A172 (cell line): ENCODE measurements around the gene PALD1. TPM values are rescaled to one million over a fixed set of nuclear protein-coding genes. Genes with fewer than 3 reads are reported as not detected.

ENCODE experiments used
- DNase-seq: peaks from one replicate; pipeline ENCODE4 v3.0.0-alpha.2; 2015; ENCODE audit warnings: low spot score
- total RNA-seq: library from RNA; depleted of rRNA; stranded (reverse); fragments of >200 nt; shearing (Covaris generic); gene quantifications from 2 replicates; pipeline ENCODE4 v1.2.3, GENCODE V29; 2014

Gene PALD1
- total RNA-seq, 1 experiment from 2014 or later: 5.8 TPM

DNA sequence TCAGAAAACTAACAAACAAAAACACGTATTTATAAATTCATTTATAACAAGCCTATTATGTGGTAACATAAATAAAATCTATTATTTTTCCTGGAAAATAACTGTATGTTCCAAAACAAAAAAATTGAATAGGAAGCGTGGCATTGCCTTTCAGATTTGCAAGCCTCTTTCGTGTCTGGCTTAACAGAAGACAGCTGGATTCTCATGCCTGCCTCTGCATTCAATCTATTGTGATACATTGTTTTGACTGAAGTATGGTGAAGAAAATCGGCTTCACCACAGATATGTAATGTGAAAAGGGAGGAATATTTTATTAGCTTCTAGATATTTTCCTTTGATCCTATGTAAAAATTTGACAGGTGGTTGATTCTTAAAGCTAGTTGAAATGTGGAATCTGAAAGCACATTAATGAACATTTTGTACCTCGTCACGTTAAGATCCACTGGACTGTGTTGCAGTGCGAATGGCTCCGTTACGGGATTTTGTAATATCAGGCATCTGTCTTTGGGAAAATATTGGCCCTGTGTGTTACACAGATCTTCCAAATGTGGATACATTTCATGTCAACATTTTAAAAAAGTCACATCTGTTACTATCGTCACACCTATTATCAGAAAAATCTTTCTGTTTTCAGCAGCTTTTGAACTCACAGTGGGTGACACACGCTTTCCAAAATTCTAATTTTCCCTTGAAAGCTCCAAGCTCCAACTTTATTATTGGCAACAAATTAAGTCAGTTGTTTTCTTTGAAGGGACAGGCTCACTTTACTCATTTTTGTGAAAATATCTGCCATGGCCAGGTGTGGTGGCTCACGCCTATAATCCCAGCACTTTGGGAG lies 26.2 kb downstream of the PALD1 start:
- DNase-seq: no peak

DNA sequence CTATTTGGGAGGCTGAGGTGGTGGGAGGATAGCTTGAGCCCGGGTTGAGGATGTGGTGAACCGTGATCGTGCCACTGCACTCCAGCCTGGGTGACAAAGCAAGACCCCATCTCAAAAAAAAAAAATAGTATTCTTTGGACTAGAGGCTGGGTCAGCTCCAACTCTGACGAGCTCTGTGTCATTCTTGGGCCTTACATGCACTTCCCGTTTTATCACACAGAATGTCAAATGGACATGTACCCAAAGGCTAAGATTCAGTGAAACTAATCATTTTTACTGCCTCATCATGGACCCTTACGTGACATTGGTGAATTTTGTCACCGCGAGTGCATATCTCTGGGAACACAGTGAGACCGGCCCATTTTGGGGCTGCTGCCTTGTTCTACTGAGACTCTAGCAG lies 27.3 kb downstream of the PALD1 start:
- no peak for DNase-seq

DNA sequence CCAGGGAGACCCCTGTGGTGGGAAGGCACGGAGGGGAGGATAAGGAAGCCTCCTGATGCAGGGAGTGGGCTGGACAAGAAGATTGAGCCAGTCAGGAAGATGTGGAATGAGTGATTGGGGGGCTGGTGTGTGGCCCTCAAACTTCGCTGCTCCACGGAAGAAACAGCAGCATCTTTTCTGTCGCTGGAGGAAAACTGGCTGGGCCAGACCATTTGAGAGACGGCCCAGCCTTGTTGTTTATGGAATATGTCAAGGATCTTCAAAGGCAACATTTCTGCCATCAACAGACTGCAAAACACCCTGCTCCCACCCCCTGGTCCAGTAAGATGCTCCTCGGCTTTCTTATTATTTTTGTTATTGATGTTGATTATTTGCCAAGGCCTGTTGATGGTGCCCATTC lies 29.4 kb downstream of the PALD1 start:
- no peak for DNase-seq

DNA sequence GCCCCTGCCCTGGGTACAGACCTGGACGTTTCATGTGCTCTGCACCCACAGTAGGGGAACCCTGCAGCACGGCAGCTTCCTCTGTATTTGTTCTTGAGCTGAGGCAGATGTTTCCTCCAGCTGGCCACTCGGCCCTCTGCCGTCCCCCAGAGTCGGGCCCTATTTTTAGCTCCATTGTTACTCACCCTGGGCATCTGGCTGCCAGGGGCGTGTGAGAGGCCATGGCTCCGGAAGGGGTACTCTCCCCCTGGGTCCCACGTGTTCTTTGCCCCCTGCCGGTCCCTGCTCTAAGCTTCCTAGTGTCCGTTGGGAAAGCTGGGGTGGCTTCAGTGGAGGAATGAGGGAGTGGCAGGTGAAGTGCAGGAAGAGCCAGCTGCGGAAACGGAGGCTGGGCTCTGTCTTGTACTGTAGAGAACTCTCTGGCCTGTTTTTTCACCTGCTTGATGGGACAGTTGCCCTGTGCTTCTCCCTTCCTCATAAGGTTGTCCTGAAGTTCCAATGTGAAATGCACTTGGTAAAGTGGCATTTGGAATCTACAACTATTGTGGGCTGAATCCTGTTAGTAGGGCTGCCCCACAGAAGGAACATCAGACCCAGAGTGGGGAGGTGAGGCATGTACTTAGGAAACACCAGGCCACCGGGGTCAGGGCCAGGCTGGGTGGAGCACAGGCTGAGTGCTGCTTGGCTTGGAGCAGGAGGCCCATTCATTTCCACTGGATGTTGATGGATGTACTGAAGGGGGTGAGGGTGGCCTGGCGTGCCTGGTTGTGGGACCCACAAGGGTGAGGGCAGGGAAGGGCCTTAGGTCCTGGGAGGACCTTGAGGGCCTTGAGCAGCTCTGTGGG lies 30.6 kb downstream of the PALD1 start:
- DNase-seq: peak; percentile 65

GRCh38 chr10:70509757-70510147 lies 31.2 kb downstream of the PALD1 start:
- DNase-seq: no peak

- DNase-seq: no peak
Measured at GRCh38 chr10:70510453-70510852, 31.9 kb downstream of the PALD1 start.

GRCh38 chr10:70510904-70511303 lies 32.3 kb downstream of the PALD1 start:
- no peak for DNase-seq

DNA sequence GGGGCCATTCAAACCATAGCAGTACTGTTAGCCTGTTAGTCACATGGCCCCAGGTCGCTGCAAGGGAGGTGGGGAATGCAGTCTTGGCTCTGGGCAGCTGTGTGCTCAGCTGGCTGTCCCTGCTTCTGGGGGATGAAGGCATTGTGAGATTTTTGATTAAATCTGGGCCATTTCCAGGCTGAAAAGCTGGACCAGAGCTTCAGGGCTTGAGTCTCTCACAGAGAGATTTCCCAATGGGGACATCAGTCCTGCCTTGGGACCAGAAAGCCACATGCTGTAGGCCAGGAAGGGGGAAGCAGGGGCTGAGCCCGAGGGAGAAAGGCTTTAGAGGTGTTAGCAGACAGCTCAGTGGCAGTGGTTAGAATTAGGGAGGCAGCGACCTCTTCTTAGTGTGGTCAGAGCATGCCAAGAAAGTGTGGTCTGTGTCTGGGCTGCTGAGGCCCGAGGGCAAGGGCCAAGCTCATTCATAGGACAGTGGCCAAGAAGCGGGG lies 33.6 kb downstream of the PALD1 start:
- no peak for DNase-seq

- no peak for DNase-seq
Measured at GRCh38 chr10:70513848-70514309, 35.3 kb downstream of the PALD1 start.

DNA sequence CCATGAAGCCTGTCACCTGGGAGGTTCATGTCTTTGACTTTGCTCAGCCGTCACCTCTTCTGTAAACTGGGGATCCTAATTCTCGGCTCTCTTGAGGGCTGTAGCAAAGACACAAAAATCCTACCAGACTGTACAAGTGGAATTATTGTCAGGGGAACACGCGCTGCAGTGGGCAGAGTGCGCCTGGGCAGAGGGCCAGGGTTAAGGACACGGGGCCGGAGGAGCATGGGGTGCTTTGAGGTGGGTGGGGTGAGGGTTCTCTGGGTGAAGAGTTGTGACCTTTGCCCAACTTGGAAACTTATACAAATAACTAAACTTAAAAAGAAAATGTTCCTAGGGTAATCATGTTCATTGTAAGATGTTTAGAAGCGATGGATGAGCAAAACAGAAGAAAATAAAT lies 36.0 kb downstream of the PALD1 start:
- no peak for DNase-seq

- DNase-seq: no peak
Measured at GRCh38 chr10:70515035-70515667, 36.6 kb downstream of the PALD1 start.

- no peak for DNase-seq
Measured at GRCh38 chr10:70518695-70519094, 40.1 kb downstream of the PALD1 start.

DNA sequence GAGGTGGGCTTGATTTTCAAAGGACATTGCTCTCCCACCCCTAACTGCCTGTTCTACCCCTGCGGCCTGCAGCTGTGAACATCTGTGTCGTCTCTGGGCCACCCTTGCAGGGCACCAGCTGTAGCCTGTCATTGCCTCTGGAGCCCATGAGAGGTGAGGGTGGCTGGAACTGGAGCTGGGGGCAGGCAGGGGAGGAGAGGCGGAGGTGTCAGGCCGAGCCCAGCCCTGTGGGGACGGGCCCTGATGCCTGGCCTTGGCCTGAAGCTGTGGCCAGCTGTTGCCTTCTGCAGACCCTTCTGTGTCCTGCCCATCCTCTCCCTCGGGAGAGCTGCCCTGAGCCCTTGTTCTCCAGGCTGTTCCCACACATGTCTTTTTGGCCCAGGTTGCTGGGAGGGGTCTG lies 44.5 kb downstream of the PALD1 start:
- no peak for DNase-seq

GRCh38 chr10:70523549-70523948 lies 45.0 kb downstream of the PALD1 start:
- no peak for DNase-seq

GRCh38 chr10:70528314-70528713 lies 49.7 kb downstream of the PALD1 start:
- DNase-seq: no peak

- peak; percentile 61 for DNase-seq
Measured at GRCh38 chr10:70528741-70529362, 50.3 kb downstream of the PALD1 start.

GRCh38 chr10:70529848-70530247 lies 51.3 kb downstream of the PALD1 start:
- no peak for DNase-seq

- DNase-seq: no peak
Measured at GRCh38 chr10:70530315-70530714, 51.7 kb downstream of the PALD1 start.

- no peak for DNase-seq
Measured at GRCh38 chr10:70532554-70533188, 54.1 kb downstream of the PALD1 start.

- DNase-seq: no peak
Measured at GRCh38 chr10:70533189-70533558, 54.6 kb downstream of the PALD1 start.

DNA sequence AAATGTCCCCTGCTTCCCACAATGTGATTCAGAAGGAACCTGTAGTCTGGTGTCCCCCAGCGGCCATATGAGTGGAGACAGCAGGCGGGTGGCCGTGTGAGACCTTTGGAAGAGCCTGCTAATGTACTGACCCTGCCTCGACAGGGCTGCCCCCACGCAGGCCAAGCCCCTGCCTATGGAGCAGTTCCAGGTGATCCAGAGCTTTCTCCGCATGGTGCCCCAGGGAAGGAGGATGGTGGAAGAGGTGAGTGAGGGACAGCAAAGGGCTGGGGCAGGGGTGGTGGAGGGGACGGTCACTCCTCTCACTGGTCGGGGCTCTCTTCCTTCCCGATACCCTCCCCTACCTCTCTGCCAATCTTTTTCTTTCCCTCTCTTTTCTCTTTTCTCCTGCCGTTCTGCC lies 55.7 kb downstream of the PALD1 start:
- DNase-seq: no peak
